NCI-H2196 (cell line): ENCODE measurements around the gene PFDN2.
"Not testable (repeated sequence)": the region's sequence is repeated elsewhere in the genome, so short reads cannot be mapped to it uniquely, and the experiment has no call there.

Experiments used
- DNase-seq: peaks from one replicate; lab custom pipeline; 2025; ENCODE audit not compliant: unreplicated experiment; lab: John Stamatoyannopoulos, UW

The PFDN2 gene

GRCh38 chr1:161082996-161083747 is 34.7 kb downstream of the PFDN2 start:
- peak; percentile 74 for DNase-seq

- no peak for DNase-seq
Observed at GRCh38 chr1:161082483-161082882, 35.4 kb downstream of the PFDN2 start.

- DNase-seq = no peak
Observed at GRCh38 chr1:161081519-161081918, 36.3 kb downstream of the PFDN2 start.

- DNase-seq = no peak
Observed at GRCh38 chr1:161080441-161081405, 37.1 kb downstream of the PFDN2 start.

GRCh38 chr1:161079436-161080110 is 38.3 kb downstream of the PFDN2 start:
- no peak for DNase-seq

GRCh38 chr1:161077426-161077825 is 40.4 kb downstream of the PFDN2 start:
- DNase-seq = no peak

GRCh38 chr1:161076410-161076809 is 41.4 kb downstream of the PFDN2 start:
- no peak for DNase-seq

- DNase-seq = no peak
Observed at GRCh38 chr1:161074676-161075368, 43.0 kb downstream of the PFDN2 start.

GRCh38 chr1:161073474-161074121 is 44.2 kb downstream of the PFDN2 start:
- no peak for DNase-seq

GRCh38 chr1:161072751-161073449 is 44.9 kb downstream of the PFDN2 start:
- no peak for DNase-seq

GRCh38 chr1:161071886-161072371 is 45.9 kb downstream of the PFDN2 start:
- DNase-seq = peak; percentile 26

GRCh38 chr1:161070761-161071160 is 47.1 kb downstream of the PFDN2 start:
- DNase-seq = no peak

GRCh38 chr1:161069731-161070270 is 48.0 kb downstream of the PFDN2 start, which contains the start of gene ARHGAP30:
ARHGAP30 (minus strand) TSS chr1:161069891; CDS start chr1:161069624, 267 bp downstream.
- no peak for DNase-seq

- no peak for DNase-seq
Observed at GRCh38 chr1:161069241-161069640, 48.6 kb downstream of the PFDN2 start.

GRCh38 chr1:161068306-161069234 is 49.3 kb downstream of the PFDN2 start:
- no peak for DNase-seq

GRCh38 chr1:161066694-161067093 is 51.1 kb downstream of the PFDN2 start:
- no peak for DNase-seq

GRCh38 chr1:161065681-161066080 is 52.2 kb downstream of the PFDN2 start:
- not testable (repeated sequence) for DNase-seq

GRCh38 chr1:161063936-161064335 is 53.9 kb downstream of the PFDN2 start:
- DNase-seq = not testable (repeated sequence)
